ENCODE results near the gene STX18. TPM values are rescaled to one million over a fixed set of nuclear protein-coding genes. Genes with fewer than 3 reads are reported as not detected.

STX18 gene
- total and polyA plus RNA-seq, 2 experiments from 2014 or later: 15.9 to 18.1 TPM

DNA sequence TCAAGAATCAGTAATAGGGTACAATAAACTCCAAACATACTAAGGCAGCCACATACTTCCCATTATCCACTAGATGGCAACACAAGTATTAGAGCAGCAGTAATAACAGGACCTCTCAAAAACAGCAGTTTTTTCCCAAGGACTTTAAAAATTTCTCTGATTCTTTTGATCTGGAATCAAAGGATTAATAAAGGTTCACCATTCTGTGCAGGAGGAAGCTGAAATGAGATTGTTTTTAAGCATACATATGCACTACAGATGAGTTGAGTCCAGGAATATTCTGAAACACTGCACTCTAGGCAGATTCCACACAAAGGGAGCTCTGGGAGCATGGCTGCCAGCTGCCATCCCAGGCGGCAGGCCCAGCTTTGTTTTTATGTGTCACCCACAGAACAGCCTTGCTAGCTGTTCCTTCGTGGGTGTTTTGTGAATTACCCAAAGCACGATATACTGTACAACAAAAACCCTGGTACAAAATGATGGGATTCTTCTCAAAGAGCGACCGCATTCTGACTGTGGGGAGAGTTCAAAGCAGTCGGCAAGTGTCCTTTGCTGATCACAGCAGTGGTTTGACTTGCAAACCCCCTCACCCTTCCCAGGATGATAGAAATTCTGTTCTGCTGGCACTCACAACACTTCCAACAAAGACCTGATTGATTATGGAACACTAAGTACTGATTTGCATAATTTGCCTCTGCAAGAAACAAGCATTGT lies 61.0 kb downstream of the STX18 start:
- Histone ChIP-seq H3K79me2 (replicated peaks; ENCODE audit: insufficient read depth) (peaks cover 11% of the 10 kb centered on the region), H2AFZ (no peak overlapping the region), H3K27me3 (ENCODE audit: insufficient read depth) (no peaks in the 10 kb centered on the region), H3K9me2 (ENCODE audit: insufficient read depth) (no peaks in the 10 kb centered on the region; the same call in 1 of the 2 replicates), H3K27ac (ENCODE audit: low read depth) (no peak overlapping the region), H4K20me1 (replicated peaks; ENCODE audit: insufficient read depth) (no peaks in the 10 kb centered on the region; the same call in none of the 2 replicates), H3K4me2 (peak overlapping the region; percentile 64), H3K36me3 (ENCODE audit: insufficient read depth) (no peaks in the 10 kb centered on the region), H3K4me1 (ENCODE audit: insufficient read depth) (peaks cover 10% of the 10 kb centered on the region), H3K4me3 (no peak overlapping the region), H3F3A (replicated peaks; ENCODE audit: low read depth) (no peaks in the 10 kb centered on the region)
- no peaks in the 10 kb centered on the region for H3K9me3 Mint-ChIP-seq
- H3K27ac Mint-ChIP-seq: no peak overlapping the region
- H3K36me3 Mint-ChIP-seq (ENCODE audit: low read depth): no peaks in the 10 kb centered on the region
- H3K4me1 Mint-ChIP-seq: peaks cover 37% of the 10 kb centered on the region
- peaks cover 5% of the 10 kb centered on the region for H3K27me3 Mint-ChIP-seq (ENCODE audit: insufficient read depth, low read depth, poor library complexity)
- no peak for DNase-seq (ENCODE audit: low spot score)
- ATAC-seq: peak; percentile 50
- no peak overlapping the region for H3K4me3 Mint-ChIP-seq
- TF ChIP-seq, protein P1, sequence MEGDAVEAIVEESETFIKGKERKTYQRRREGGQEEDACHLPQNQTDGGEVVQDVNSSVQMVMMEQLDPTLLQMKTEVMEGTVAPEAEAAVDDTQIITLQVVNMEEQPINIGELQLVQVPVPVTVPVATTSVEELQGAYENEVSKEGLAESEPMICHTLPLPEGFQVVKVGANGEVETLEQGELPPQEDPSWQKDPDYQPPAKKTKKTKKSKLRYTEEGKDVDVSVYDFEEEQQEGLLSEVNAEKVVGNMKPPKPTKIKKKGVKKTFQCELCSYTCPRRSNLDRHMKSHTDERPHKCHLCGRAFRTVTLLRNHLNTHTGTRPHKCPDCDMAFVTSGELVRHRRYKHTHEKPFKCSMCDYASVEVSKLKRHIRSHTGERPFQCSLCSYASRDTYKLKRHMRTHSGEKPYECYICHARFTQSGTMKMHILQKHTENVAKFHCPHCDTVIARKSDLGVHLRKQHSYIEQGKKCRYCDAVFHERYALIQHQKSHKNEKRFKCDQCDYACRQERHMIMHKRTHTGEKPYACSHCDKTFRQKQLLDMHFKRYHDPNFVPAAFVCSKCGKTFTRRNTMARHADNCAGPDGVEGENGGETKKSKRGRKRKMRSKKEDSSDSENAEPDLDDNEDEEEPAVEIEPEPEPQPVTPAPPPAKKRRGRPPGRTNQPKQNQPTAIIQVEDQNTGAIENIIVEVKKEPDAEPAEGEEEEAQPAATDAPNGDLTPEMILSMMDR (conservative IDR thresholded peaks at IDR 0.05; ENCODE audit: low read depth in 2 of 2): peak; percentile 47 to 58
- TF ChIP-seq EZH2phosphoT487 (IDR thresholded peaks at IDR 0.05; ENCODE audit: unreplicated experiment) (no peak), STAT1 (IDR thresholded peaks at IDR 0.05; ENCODE audit: unreplicated experiment) (no peak)
- TF ChIP-seq, protein P2, sequence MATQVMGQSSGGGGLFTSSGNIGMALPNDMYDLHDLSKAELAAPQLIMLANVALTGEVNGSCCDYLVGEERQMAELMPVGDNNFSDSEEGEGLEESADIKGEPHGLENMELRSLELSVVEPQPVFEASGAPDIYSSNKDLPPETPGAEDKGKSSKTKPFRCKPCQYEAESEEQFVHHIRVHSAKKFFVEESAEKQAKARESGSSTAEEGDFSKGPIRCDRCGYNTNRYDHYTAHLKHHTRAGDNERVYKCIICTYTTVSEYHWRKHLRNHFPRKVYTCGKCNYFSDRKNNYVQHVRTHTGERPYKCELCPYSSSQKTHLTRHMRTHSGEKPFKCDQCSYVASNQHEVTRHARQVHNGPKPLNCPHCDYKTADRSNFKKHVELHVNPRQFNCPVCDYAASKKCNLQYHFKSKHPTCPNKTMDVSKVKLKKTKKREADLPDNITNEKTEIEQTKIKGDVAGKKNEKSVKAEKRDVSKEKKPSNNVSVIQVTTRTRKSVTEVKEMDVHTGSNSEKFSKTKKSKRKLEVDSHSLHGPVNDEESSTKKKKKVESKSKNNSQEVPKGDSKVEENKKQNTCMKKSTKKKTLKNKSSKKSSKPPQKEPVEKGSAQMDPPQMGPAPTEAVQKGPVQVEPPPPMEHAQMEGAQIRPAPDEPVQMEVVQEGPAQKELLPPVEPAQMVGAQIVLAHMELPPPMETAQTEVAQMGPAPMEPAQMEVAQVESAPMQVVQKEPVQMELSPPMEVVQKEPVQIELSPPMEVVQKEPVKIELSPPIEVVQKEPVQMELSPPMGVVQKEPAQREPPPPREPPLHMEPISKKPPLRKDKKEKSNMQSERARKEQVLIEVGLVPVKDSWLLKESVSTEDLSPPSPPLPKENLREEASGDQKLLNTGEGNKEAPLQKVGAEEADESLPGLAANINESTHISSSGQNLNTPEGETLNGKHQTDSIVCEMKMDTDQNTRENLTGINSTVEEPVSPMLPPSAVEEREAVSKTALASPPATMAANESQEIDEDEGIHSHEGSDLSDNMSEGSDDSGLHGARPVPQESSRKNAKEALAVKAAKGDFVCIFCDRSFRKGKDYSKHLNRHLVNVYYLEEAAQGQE (IDR thresholded peaks at IDR 0.05; ENCODE audit: unreplicated experiment): no peak

GRCh38 chr4:4480205-4480604 lies 61.6 kb downstream of the STX18 start:
- Histone ChIP-seq H3K36me3 (ENCODE audit: insufficient read depth) (no peaks in the 10 kb centered on the region), H2AFZ (no peak overlapping the region), H3K4me1 (ENCODE audit: insufficient read depth) (peaks cover 10% of the 10 kb centered on the region), H3K9me2 (ENCODE audit: insufficient read depth) (no peaks in the 10 kb centered on the region; the same call in 1 of the 2 replicates), H3K79me2 (replicated peaks; ENCODE audit: insufficient read depth) (peaks cover 16% of the 10 kb centered on the region), H4K20me1 (replicated peaks; ENCODE audit: insufficient read depth) (no peaks in the 10 kb centered on the region; the same call in none of the 2 replicates), H3K4me3 (no peak overlapping the region), H3K27me3 (ENCODE audit: insufficient read depth) (no peaks in the 10 kb centered on the region), H3K27ac (ENCODE audit: low read depth) (no peak overlapping the region), H3F3A (replicated peaks; ENCODE audit: low read depth) (no peaks in the 10 kb centered on the region), H3K4me2 (no peak overlapping the region)
- Mint-ChIP-seq H3K4me3 (no peak overlapping the region), H3K4me1 (peaks cover 35% of the 10 kb centered on the region), H3K27ac (no peak overlapping the region; the same call in 1 of the 2 replicates), H3K27me3 (ENCODE audit: insufficient read depth, low read depth, poor library complexity) (peaks cover 5% of the 10 kb centered on the region), H3K9me3 (no peaks in the 10 kb centered on the region), H3K36me3 (ENCODE audit: low read depth) (no peaks in the 10 kb centered on the region)
- no peak for DNase-seq (ENCODE audit: low spot score)
- peak; percentile 56 for ATAC-seq
- TF ChIP-seq, protein P2 (IDR thresholded peaks at IDR 0.05; ENCODE audit: unreplicated experiment): no peak
- no peak for TF ChIP-seq JUNB (IDR thresholded peaks at IDR 0.05; ENCODE audit: unreplicated experiment)
- TF ChIP-seq NANOG (IDR thresholded peaks at IDR 0.05; ENCODE audit: borderline replicate concordance): no peak
